H1 (cell line): ENCODE results near the gene SLC41A1. TPM values are rescaled to one million over a fixed set of nuclear protein-coding genes. Genes with fewer than 3 reads are reported as not detected.
A peak's percentile ranks its signal among the peaks of the same experiment; 100 is the strongest.

Experiments
- CTCF ChIA-PET: fragments of 300-600 bp; sonication (Branson Sonifier 250); formaldehyde crosslinking; loops from one replicate; lab custom pipeline; 2021; ENCODE audit not compliant: partially characterized antibody; lab: Charles Lee
- POLR2A ChIA-PET: fragments of 300-600 bp; sonication (Branson Sonifier 250); formaldehyde crosslinking; loops from one replicate; lab custom pipeline; 2021; ENCODE audit warnings: inconsistent platforms; ENCODE audit not compliant: partially characterized antibody; lab: Charles Lee
- DNase-seq, 2 experiments: peaks; one replicate each; pipeline versions ENCODE4 v3.0.0 to v3.0.0-alpha.2; 2010 to 2022; ENCODE audit warnings: low spot score in 2 of 2, low read depth in 1 of 2, mixed read lengths in 1 of 2
- FAIRE-seq: peaks from 2 replicates; lab custom pipeline; 2011; peaks lifted over from hg19 to GRCh38; lab: Jason Lieb, UNC
- H2AFZ ChIP-seq: 2 replicates; pipeline ENCODE4 v1.8.1; 2012; ENCODE audit warnings: low read length, inconsistent platforms
- H2AK5ac ChIP-seq: 2 replicates; pipeline ENCODE4 v1.6.1; 2013; ENCODE audit warnings: low read depth, low read length
- H2BK120ac ChIP-seq: replicated peaks from 2 replicates; pipeline ENCODE3; 2013; ENCODE audit warnings: low read depth, low read length, inconsistent platforms
- H2BK12ac ChIP-seq: 2 replicates; pipeline ENCODE4 v1.6.1; 2013; ENCODE audit warnings: low read depth, low read length
- H2BK15ac ChIP-seq: 2 replicates; pipeline ENCODE4 v1.6.1; 2013; ENCODE audit warnings: low read length
- H2BK20ac ChIP-seq: 2 replicates; pipeline ENCODE4 v1.6.1; 2013; ENCODE audit warnings: low read length
- H2BK5ac ChIP-seq: 2 replicates; pipeline ENCODE4 v1.6.1; 2013; ENCODE audit warnings: low read depth, low read length
- H3K14ac ChIP-seq: 2 replicates; pipeline ENCODE4 v1.6.1; 2013; ENCODE audit warnings: inconsistent platforms; ENCODE audit not compliant: insufficient read length
- H3K18ac ChIP-seq: 2 replicates; pipeline ENCODE4 v1.6.1; 2013; ENCODE audit warnings: low read length; ENCODE audit errors: extremely low read depth
- H3K23ac ChIP-seq: 2 replicates; pipeline ENCODE4 v1.6.1; 2013; ENCODE audit warnings: inconsistent platforms; ENCODE audit not compliant: insufficient read length
- H3K23me2 ChIP-seq: 2 replicates; pipeline ENCODE4 v1.6.1; 2013; ENCODE audit warnings: low read depth, low read length
- H3K27ac ChIP-seq: 2 replicates; pipeline ENCODE4 v1.6.1; 2011; ENCODE audit warnings: low read depth, low read length, inconsistent platforms
- H3K27me3 ChIP-seq, 4 experiments: replicated peaks in 1 of 4; 1 replicate in 1 of 4; 2 replicates in 3 of 4; pipeline versions ENCODE4 v1.6.1 to v1.8.1; 2011 to 2013; ENCODE audit warnings: low read length in 3 of 4, mild to moderate bottlenecking in 3 of 4, inconsistent platforms in 2 of 4, mixed read lengths in 2 of 4, moderate library complexity in 1 of 4; ENCODE audit not compliant: control insufficient read depth in 3 of 4, insufficient read depth in 3 of 4; ENCODE audit errors: extremely low read depth in 1 of 4
- H3K36me3 ChIP-seq, 4 experiments: 2 replicates each; pipeline versions ENCODE4 v1.6.1 to v1.8.1; 2011 to 2013; ENCODE audit warnings: mild to moderate bottlenecking in 4 of 4, low read length in 3 of 4, moderate library complexity in 2 of 4, control low read depth in 1 of 4, inconsistent platforms in 1 of 4; ENCODE audit not compliant: insufficient read depth in 4 of 4, control insufficient read depth in 2 of 4
- H3K4ac ChIP-seq: replicated peaks from 2 replicates; pipeline ENCODE3; 2013; ENCODE audit warnings: low read length, low read depth, mixed read lengths, inconsistent platforms; ENCODE audit not compliant: insufficient read length
- H3K4me1 ChIP-seq, 4 experiments: replicated peaks in 1 of 4; 1 replicate in 1 of 4; 2 replicates in 3 of 4; pipeline versions ENCODE4 v1.6.1 to v1.8.1; 2011 to 2013; ENCODE audit warnings: low read length in 3 of 4, inconsistent platforms in 2 of 4, mixed read lengths in 1 of 4; ENCODE audit not compliant: insufficient read depth in 4 of 4, control insufficient read depth in 3 of 4
- H3K4me2 ChIP-seq, 2 experiments: 2 replicates each; pipeline versions ENCODE4 v1.6.1 to v1.8.1; 2011 to 2013; ENCODE audit warnings: low read depth in 2 of 2, low read length in 2 of 2, control low read depth in 1 of 2, inconsistent platforms in 1 of 2, mild to moderate bottlenecking in 1 of 2; ENCODE audit not compliant: insufficient read depth in 1 of 2
- H3K4me3 ChIP-seq, 4 experiments: fragments of 200-600, 300-600 bp in 1 of 4; sonication (generic), shearing (Covaris generic), sonication (Bioruptor Twin) in 1 of 4; 2 replicates each; pipeline versions ENCODE4 v1.5.1 to v1.8.1; 2011 to 2016; ENCODE audit warnings: low read length in 4 of 4, low read depth in 3 of 4, control low read depth in 2 of 4, inconsistent platforms in 2 of 4, mild to moderate bottlenecking in 2 of 4, mixed read lengths in 1 of 4, moderate library complexity in 1 of 4; ENCODE audit not compliant: insufficient read depth in 2 of 4; ENCODE audit errors: extremely low read depth in 1 of 4
- H3K56ac ChIP-seq: replicated peaks from 2 replicates; pipeline ENCODE3; 2013; ENCODE audit warnings: low read depth, mild to moderate bottlenecking, mixed read lengths, low read length, inconsistent platforms; ENCODE audit not compliant: insufficient read length
- H3K79me1 ChIP-seq: 2 replicates; pipeline ENCODE4 v1.6.1; 2013; ENCODE audit warnings: low read depth, low read length, control low read depth
- H3K79me2 ChIP-seq, 2 experiments: 2 replicates each; pipeline versions ENCODE4 v1.6.1 to v1.8.1; 2012 to 2013; ENCODE audit warnings: low read length in 2 of 2, mild to moderate bottlenecking in 2 of 2, inconsistent platforms in 1 of 2; ENCODE audit not compliant: insufficient read depth in 2 of 2, control insufficient read depth in 1 of 2
- H3K9ac ChIP-seq, 4 experiments: replicated peaks in 1 of 4; 1 replicate in 1 of 4; 2 replicates in 3 of 4; pipeline versions ENCODE4 v1.6.1 to v1.8.1; 2011 to 2013; ENCODE audit warnings: low read depth in 3 of 4, low read length in 3 of 4, control low read depth in 2 of 4, mild to moderate bottlenecking in 2 of 4, moderate library complexity in 2 of 4, inconsistent platforms in 1 of 4; ENCODE audit errors: extremely low read depth in 1 of 4
- H3K9me3 ChIP-seq, 2 experiments: 2 replicates each; pipeline versions ENCODE4 v1.6.1 to v1.8.1; 2012 to 2013; ENCODE audit warnings: mild to moderate bottlenecking in 2 of 2, moderate library complexity in 2 of 2, control low read depth in 1 of 2, inconsistent platforms in 1 of 2, low read depth in 1 of 2, low read length in 1 of 2, mixed read lengths in 1 of 2; ENCODE audit not compliant: insufficient read depth in 2 of 2
- H4K20me1 ChIP-seq, 2 experiments: replicated peaks in 1 of 2; 2 replicates each; pipeline versions ENCODE3 to v1.8.1; 2011 to 2013; ENCODE audit warnings: inconsistent platforms in 2 of 2, low read length in 2 of 2, mild to moderate bottlenecking in 1 of 2; ENCODE audit not compliant: insufficient read depth in 2 of 2, control insufficient read depth in 1 of 2
- H4K5ac ChIP-seq: 2 replicates; pipeline ENCODE4 v1.6.1; 2013; ENCODE audit warnings: low read length, low read depth, mixed read lengths, inconsistent platforms; ENCODE audit not compliant: insufficient read length
- H4K8ac ChIP-seq: 2 replicates; pipeline ENCODE4 v1.8.0; 2013; ENCODE audit warnings: mild to moderate bottlenecking, moderate library complexity, low read length, inconsistent platforms; ENCODE audit not compliant: insufficient read depth; ENCODE audit errors: extremely low read depth
- H4K91ac ChIP-seq: replicated peaks from 2 replicates; pipeline ENCODE3; 2013; ENCODE audit warnings: low read length, mixed read lengths, inconsistent platforms; ENCODE audit not compliant: insufficient read length
- CHD2 ChIP-seq: IDR thresholded peaks from 2 replicates; pipeline ENCODE4 v1.6.1; 2012; ENCODE audit warnings: low read length, improper control_type of control experiment
- EGR1 ChIP-seq: IDR thresholded peaks from 2 replicates; pipeline ENCODE4 v1.6.1; 2011; ENCODE audit warnings: low read depth, low read length, borderline replicate concordance
- EZH2 ChIP-seq: fragments of 200-600 bp; sonication (generic); IDR thresholded peaks from 2 replicates; pipeline ENCODE4 v1.7.1; 2012; ENCODE audit warnings: low read depth, mild to moderate bottlenecking, moderate library complexity, low read length, inconsistent platforms; ENCODE audit not compliant: severe bottlenecking
- GABPA ChIP-seq: IDR thresholded peaks from 2 replicates; pipeline ENCODE4 v1.6.1; 2011; ENCODE audit warnings: mild to moderate bottlenecking, low read length, moderate library complexity, borderline replicate concordance; ENCODE audit not compliant: insufficient read depth
- HDAC2 ChIP-seq, 2 experiments: fragments of 300-600 bp in 1 of 2; sonication (generic) in 1 of 2; IDR thresholded peaks; 2 replicates each; pipeline ENCODE4 v1.6.1; 2011 to 2012; ENCODE audit warnings: low read depth in 2 of 2, low read length in 2 of 2, mild to moderate bottlenecking in 2 of 2, moderate library complexity in 2 of 2, borderline replicate concordance in 1 of 2, inconsistent platforms in 1 of 2
- KDM5A ChIP-seq: fragments of 200-600 bp; IDR thresholded peaks from 2 replicates; pipeline ENCODE4 v1.7.1; 2012; ENCODE audit warnings: mild to moderate bottlenecking, low read length, inconsistent platforms, mixed read lengths
- NRF1 ChIP-seq: IDR thresholded peaks from 2 replicates; pipeline ENCODE4 v1.6.1; 2011; ENCODE audit warnings: mild to moderate bottlenecking, low read depth, low read length, improper control_type of control experiment
- RBBP5 ChIP-seq: IDR thresholded peaks from 2 replicates; pipeline ENCODE4 v1.7.1; 2012; ENCODE audit warnings: low read depth, mild to moderate bottlenecking, inconsistent platforms, low read length, moderate library complexity, borderline replicate concordance
- SIX5 ChIP-seq: IDR thresholded peaks from 2 replicates; pipeline ENCODE4 v1.6.1; 2011; ENCODE audit warnings: mild to moderate bottlenecking, low read depth, low read length
- SUZ12 ChIP-seq: fragments of 200-600 bp; sonication (generic); IDR thresholded peaks from 2 replicates; pipeline ENCODE4 v1.6.1; 2012; ENCODE audit warnings: mild to moderate bottlenecking, inconsistent platforms, low read length, moderate library complexity, mixed read lengths
- TBP ChIP-seq: IDR thresholded peaks from 2 replicates; pipeline ENCODE4 v1.6.1; 2011; ENCODE audit warnings: low read depth, low read length, improper control_type of control experiment
- WGBS, 2 experiments: shearing (Covaris generic) in 1 of 2; methylation state at CpG; one replicate each; pipeline versions ENCODE4 v1.1.6 to v1.1.7; 2013 to 2015; ENCODE audit warnings: low lambda C conversion rate in 2 of 2, mixed read lengths in 2 of 2, inconsistent platforms in 1 of 2, low coverage in 1 of 2, missing lambda C conversion rate in 1 of 2; ENCODE audit not compliant: insufficient replicate concordance in 2 of 2, insufficient coverage in 1 of 2, insufficient read length in 1 of 2; ENCODE audit errors: extremely low coverage in 1 of 2, missing lambda C conversion rate in 1 of 2; 5-methylcytosine and 5-hydroxymethylcytosine counted together
- polyA plus RNA-seq, 7 experiments: library from polyadenylated mRNA; depleted of rRNA in 3 of 7; stranded (reverse) in 5 of 7; unstranded in 2 of 7; fragments of >200 nt in 5 of 7; fragments of 200-250 nt in 2 of 7; gene quantifications; 1 replicate in 5 of 7; 2 replicates in 1 of 7; 4 replicates in 1 of 7; pipeline versions ENCODE4 v1.2.1 to v1.2.3, GENCODE V29; 2011 to 2013; ENCODE audit warnings: missing spikeins in 2 of 7, mixed read lengths in 2 of 7
- total RNA-seq: library from RNA; stranded (reverse); fragmentation: NEBNext Ultra II Directional; extraction: Animal tissue kit (Norgen Biotek cat#: 25700); gene quantifications from 2 replicates; pipeline ENCODE4 v1.2.1, GENCODE V29; 2021

SLC41A1 gene
- total and polyA plus RNA-seq, 2 of the 8 experiments (the other 6 are each of a cell fraction or from before 2014, with no cell fraction given), result 41.2 to 42.3 TPM

DNA sequence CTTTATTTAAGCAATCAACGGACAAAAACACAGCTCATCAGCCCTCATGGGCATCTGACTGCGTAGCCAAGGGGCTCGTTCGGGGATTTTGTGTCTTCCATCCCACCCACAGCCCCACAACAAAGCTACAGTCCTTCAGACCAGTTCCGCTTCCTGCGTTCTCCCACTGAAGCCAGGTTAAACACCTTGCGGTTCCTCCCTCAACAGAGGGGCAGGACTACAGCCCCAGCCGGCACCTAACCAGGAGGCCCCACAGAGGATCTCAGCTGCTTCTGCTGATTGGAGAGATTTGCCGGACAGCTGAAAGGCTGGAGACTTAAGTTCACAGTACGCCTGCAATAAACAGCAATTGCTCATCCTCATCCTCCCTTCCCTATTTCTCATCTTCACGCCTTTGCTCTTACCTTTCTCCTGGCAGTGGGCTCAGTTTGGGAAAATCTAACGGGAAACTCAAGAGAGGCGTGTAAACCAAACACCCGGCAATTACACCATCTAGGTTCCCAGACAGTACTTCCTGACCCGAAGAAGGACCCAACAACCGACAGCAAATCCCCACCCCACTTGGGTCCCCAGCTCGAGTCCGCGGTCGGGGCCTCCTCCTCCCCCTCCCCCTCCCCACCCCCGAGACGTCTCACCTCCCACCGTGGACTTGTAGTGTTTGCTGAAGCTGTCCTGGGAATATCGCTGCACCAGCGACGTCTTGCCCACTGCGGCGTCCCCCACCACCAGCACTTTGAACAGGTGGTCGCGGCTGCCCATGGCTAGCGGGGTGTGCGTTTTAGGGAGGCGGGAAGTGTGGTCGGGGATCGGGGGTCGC, 38.6 kb downstream of the SLC41A1 start:
- H2BK20ac ChIP-seq, result no peak overlapping the region
- H3K14ac ChIP-seq, result no peak overlapping the region
- 16% methylated on average over 28 of the region's 36 CpGs; no CpG with 5 or more reads in 1 of the 2 experiments for WGBS, 2 experiments
- H2BK15ac ChIP-seq, result no peak overlapping the region
- no peak overlapping the region for H3K23ac ChIP-seq
- peak overlapping the region in 1 of 4 experiments; percentile 16; a peak in 2 of 7 replicates for H3K9ac ChIP-seq
- FAIRE-seq (no peak), DNase-seq (peak in 1 of 2 experiments; percentile 59)
- ChIA-PET POLR2A (interaction anchor here (1.1 to 2.5 kb wide), 4 partner anchors 9 to 25 kb away, joined by 4 to 12 read pairs (median 7); no protein-coding TSS in a partner anchor), CTCF (interaction anchor here (0.7 to 1.3 kb wide), 8 partner anchors 9 to 203 kb away, joined by 3 to 5 read pairs (median 3); no protein-coding TSS in a partner anchor)
- H3K9me3 ChIP-seq, result no peaks in the 10 kb centered on the region
- H2BK120ac ChIP-seq, result no peak overlapping the region
- H3K23me2 ChIP-seq, result peaks cover 6% of the 10 kb centered on the region
- H2AFZ ChIP-seq, result peak overlapping the region; percentile 73
- H3K4ac ChIP-seq, result no peak overlapping the region
- peaks cover 2 to 11% (median 9%) of the 10 kb centered on the region in 4 experiments; a peak in 6 of 7 replicates for H3K27me3 ChIP-seq
- no peak overlapping the region for H3K27ac ChIP-seq
- no peak overlapping the region for H4K5ac ChIP-seq
- no peak overlapping the region for H2BK5ac ChIP-seq
- peak overlapping the region; percentile 66 to 84 (median 76) for H3K4me3 ChIP-seq
- H2BK12ac ChIP-seq, result no peak overlapping the region
- 0 out of 2 replicates have a peak overlapping the region, but pooled peaks have one; percentile 81 for H4K8ac ChIP-seq
- H4K91ac ChIP-seq, result no peak overlapping the region
- H3K79me1 ChIP-seq, result no peaks in the 10 kb centered on the region
- H3K56ac ChIP-seq, result no peak overlapping the region
- H3K79me2 ChIP-seq, result no peaks in the 10 kb centered on the region
- peaks cover 0 to 7% (median 5%) of the 10 kb centered on the region in 4 experiments; a peak in 4 of 7 replicates for H3K4me1 ChIP-seq
- H4K20me1 ChIP-seq, result no peaks in the 10 kb centered on the region
- H3K18ac ChIP-seq, result peak overlapping the region; percentile 28; the same call in 1 of the 2 replicates
- H3K36me3 ChIP-seq, result no peaks in the 10 kb centered on the region
- no peak overlapping the region for H2AK5ac ChIP-seq
- peak overlapping the region; percentile 89 to 90 for H3K4me2 ChIP-seq
- TF ChIP-seq SUZ12 (peak; percentile 64; the same call in 1 of the 2 replicates), EZH2 (peak; percentile 56), TBP (0 out of 2 replicates have a peak, but pooled peaks have one; percentile 30), RBBP5 (0 out of 2 replicates have a peak, but pooled peaks have one; percentile 22), GABPA (no peak), KDM5A (no peak), CHD2 (no peak), HDAC2 (IDR thresholded peaks at IDR 0.05; ENCODE audit: borderline replicate concordance in 1 of 2, low read depth in 2 of 2, low read length in 2 of 2) (0 out of 4 replicates have a peak, but pooled peaks of 1 of the 2 experiments have one; percentile 71), NRF1 (no peak), EGR1 (no peak), SIX5 (no peak)
